Activated CD8-positive, alpha-beta T cell treated with anti-CD3 and anti-CD28 coated beads for 36 hours (primary cell): ENCODE data around the gene STOML1. TPM values are rescaled to one million over a fixed set of nuclear protein-coding genes. Genes with fewer than 3 reads are reported as not detected.

Experiments
- ATAC-seq: fragments of 200-7000 bp; cut with Tn5 transposase; one replicate; pipeline ENCODE4 v1.10.0; 2021; ENCODE audit warnings: mild to moderate bottlenecking, moderate library complexity
- CTCF ChIA-PET: fragments of 350-600 bp; sonication (Branson Sonifier 250); formaldehyde crosslinking; loops from one replicate; lab custom pipeline; 2021; ENCODE audit warnings: antibody characterized with exemption; lab: Charles Lee
- POLR2A ChIA-PET: fragments of 350-600 bp; sonication (Branson Sonifier 250); formaldehyde crosslinking; loops from one replicate; lab custom pipeline; 2021; ENCODE audit warnings: antibody characterized with exemption; lab: Charles Lee
- DNase-seq: peaks from one replicate; pipeline ENCODE4 v3.0.0-alpha.2; 2020
- H3K27ac Mint-ChIP-seq: one replicate; pipeline ENCODE4 v1.8.0; 2021; ENCODE audit warnings: mild to moderate bottlenecking, mixed read lengths
- H3K27me3 Mint-ChIP-seq: one replicate; pipeline ENCODE4 v1.8.0; 2021; ENCODE audit warnings: mixed read lengths
- H3K36me3 Mint-ChIP-seq: one replicate; pipeline ENCODE4 v1.8.0; 2021; ENCODE audit warnings: low read depth, mixed read lengths
- H3K4me1 Mint-ChIP-seq: one replicate; pipeline ENCODE4 v1.8.0; 2021; ENCODE audit warnings: low read depth, mixed read lengths
- H3K4me3 Mint-ChIP-seq: one replicate; pipeline ENCODE4 v1.8.0; 2021; ENCODE audit warnings: mild to moderate bottlenecking, moderate library complexity, mixed read lengths
- H3K9me3 Mint-ChIP-seq: one replicate; pipeline ENCODE4 v1.8.0; 2021; ENCODE audit warnings: mixed read lengths
- CTCF ChIP-seq: fragments of 200-600 bp; IDR thresholded peaks from one replicate; pipeline ENCODE4 v1.8.0; 2022; ENCODE audit warnings: antibody characterized with exemption, mild to moderate bottlenecking
- intact Hi-C: fragments of 100-400 bp; cut with micrococcal nuclease; formaldehyde crosslinking; loops from one replicate; pipeline ENCODE4 v1.10.0; 2022
- total RNA-seq, 2 experiments: library from RNA; stranded (reverse); gene quantifications; one replicate each; pipeline ENCODE4 v1.2.3, GENCODE V29; 2021

STOML1 gene
- total RNA-seq, 2 experiments from 2014 or later: 5.2 to 6.5 TPM

GRCh38 chr15:73946046-73946721 is 45.9 kb downstream of the STOML1 start:
- no peaks in the 10 kb centered on the region for H3K36me3 Mint-ChIP-seq
- H3K27me3 Mint-ChIP-seq: no peaks in the 10 kb centered on the region
- peaks cover 16% of the 10 kb centered on the region for H3K4me1 Mint-ChIP-seq
- no peak overlapping the region for H3K4me3 Mint-ChIP-seq
- no peak for DNase-seq
- intact Hi-C loops: no loop called here
- CTCF ChIA-PET: interaction anchor here (1.6 kb wide), 1 partner anchor 18 kb away, joined by 5 read pairs; no protein-coding TSS in a partner anchor
- H3K27ac Mint-ChIP-seq: no peak overlapping the region
- TF ChIP-seq CTCF: no peak
- ATAC-seq: no peak
- POLR2A ChIA-PET: no interaction called here
- no peaks in the 10 kb centered on the region for H3K9me3 Mint-ChIP-seq

GRCh38 chr15:73945130-73945508 is 47.0 kb downstream of the STOML1 start:
- Mint-ChIP-seq H3K27ac (no peak overlapping the region), H3K36me3 (no peaks in the 10 kb centered on the region), H3K4me3 (no peak overlapping the region), H3K4me1 (peaks cover 15% of the 10 kb centered on the region), H3K9me3 (no peaks in the 10 kb centered on the region), H3K27me3 (no peaks in the 10 kb centered on the region)
- DNase-seq (no peak), ATAC-seq (no peak)
- ChIA-PET POLR2A (no interaction called here), CTCF (interaction anchor here (0.7 to 1.7 kb wide), 2 partner anchors 17 to 28 kb away, joined by 3 to 4 read pairs; no protein-coding TSS in a partner anchor)
- no peak for TF ChIP-seq CTCF
- intact Hi-C loops: no loop called here

- POLR2A ChIA-PET: no interaction called here
- no peaks in the 10 kb centered on the region for H3K36me3 Mint-ChIP-seq
These were observed 47.6 kb downstream of the STOML1 start for GRCh38 chr15:73944161-73945129.

DNA sequence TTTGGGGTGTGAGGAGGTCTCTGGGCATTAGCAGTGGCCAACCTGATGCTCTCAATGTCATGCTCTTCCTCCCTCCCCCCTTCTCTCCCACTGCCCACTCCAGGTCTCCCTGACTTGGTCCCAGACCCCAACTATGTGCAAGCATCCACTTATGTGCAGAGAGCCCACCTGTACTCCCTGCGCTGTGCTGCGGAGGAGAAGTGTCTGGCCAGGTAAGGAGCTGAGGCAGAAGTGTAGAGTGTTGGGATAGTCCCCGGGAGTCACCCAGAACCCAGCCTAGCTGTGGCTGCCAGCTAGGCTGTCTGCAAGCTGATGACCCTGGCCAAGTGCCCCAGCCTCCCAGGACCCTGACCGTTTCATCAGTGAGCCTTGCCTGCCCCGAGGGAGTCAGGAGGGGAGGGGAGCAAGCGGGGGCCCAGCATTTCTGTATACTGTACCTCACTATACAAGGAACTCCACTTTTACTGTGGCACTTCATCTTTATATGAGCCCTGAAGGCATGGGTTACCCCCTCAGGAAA is 49.3 kb downstream of the STOML1 start:
- Mint-ChIP-seq H3K4me3 (no peak overlapping the region), H3K4me1 (peaks cover 15% of the 10 kb centered on the region), H3K9me3 (no peaks in the 10 kb centered on the region), H3K36me3 (no peaks in the 10 kb centered on the region), H3K27ac (no peak overlapping the region), H3K27me3 (no peaks in the 10 kb centered on the region)
- DNase-seq (no peak), ATAC-seq (no peak)
- intact Hi-C loops: no loop called here
- CTCF ChIA-PET: interaction anchor here (1.0 to 1.4 kb wide), 2 partner anchors 8 to 30 kb away, joined by 3 to 5 read pairs; no protein-coding TSS in a partner anchor
- no peak for TF ChIP-seq CTCF
- POLR2A ChIA-PET: no interaction called here

More at GRCh38 chr15:73944161-73945129, 47.6 kb downstream of the STOML1 start:
- H3K4me3 Mint-ChIP-seq: no peak overlapping the region
- no peak for TF ChIP-seq CTCF
- no peaks in the 10 kb centered on the region for H3K9me3 Mint-ChIP-seq
- DNase-seq: no peak
- peaks cover 15% of the 10 kb centered on the region for H3K4me1 Mint-ChIP-seq
- H3K27ac Mint-ChIP-seq: no peak overlapping the region
- H3K27me3 Mint-ChIP-seq: no peaks in the 10 kb centered on the region
- CTCF ChIA-PET: interaction anchor here (0.7 to 1.7 kb wide), 2 partner anchors 17 to 28 kb away, joined by 3 to 4 read pairs; no protein-coding TSS in a partner anchor
- intact Hi-C loops: no loop called here
- no peak for ATAC-seq
